ENCODE results near the gene KDELR1. TPM values are rescaled to one million over a fixed set of nuclear protein-coding genes. Genes with fewer than 3 reads are reported as not detected.

KDELR1 gene
- total and polyA plus RNA-seq, 8 donors, result 58.7 to 113 (median 83.3) TPM

DNA sequence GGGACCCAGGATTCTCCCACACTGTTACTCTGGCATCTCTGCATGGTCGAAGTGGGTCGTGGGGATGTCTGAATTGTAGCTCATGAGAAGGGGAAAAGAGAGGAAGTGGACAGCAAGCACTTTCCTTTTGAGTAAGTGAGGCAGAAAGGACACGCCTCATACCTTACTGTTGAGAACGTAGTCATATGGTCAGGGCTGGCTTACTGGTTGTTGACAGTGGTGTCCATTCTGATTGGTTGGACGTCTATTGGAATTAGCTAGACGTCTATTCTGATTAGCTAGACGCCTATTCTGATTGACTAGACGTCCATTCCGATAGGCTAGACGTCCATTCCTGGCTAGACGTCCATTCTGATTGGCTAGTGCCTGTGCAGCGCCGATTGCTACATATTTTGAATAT, 14.5 kb upstream of the KDELR1 start:
- Histone ChIP-seq H3K9me3 (no peaks in the 10 kb centered on the region), H3K4me1 (no peaks in the 10 kb centered on the region), H3K27ac (no peak overlapping the region), H3K4me3 (no peak overlapping the region), H3K27me3 (peaks cover 0 to 5% (median 0%) of the 10 kb centered on the region in 4 donors), H3K36me3 (no peaks in the 10 kb centered on the region)
- TF ChIP-seq, protein P1, sequence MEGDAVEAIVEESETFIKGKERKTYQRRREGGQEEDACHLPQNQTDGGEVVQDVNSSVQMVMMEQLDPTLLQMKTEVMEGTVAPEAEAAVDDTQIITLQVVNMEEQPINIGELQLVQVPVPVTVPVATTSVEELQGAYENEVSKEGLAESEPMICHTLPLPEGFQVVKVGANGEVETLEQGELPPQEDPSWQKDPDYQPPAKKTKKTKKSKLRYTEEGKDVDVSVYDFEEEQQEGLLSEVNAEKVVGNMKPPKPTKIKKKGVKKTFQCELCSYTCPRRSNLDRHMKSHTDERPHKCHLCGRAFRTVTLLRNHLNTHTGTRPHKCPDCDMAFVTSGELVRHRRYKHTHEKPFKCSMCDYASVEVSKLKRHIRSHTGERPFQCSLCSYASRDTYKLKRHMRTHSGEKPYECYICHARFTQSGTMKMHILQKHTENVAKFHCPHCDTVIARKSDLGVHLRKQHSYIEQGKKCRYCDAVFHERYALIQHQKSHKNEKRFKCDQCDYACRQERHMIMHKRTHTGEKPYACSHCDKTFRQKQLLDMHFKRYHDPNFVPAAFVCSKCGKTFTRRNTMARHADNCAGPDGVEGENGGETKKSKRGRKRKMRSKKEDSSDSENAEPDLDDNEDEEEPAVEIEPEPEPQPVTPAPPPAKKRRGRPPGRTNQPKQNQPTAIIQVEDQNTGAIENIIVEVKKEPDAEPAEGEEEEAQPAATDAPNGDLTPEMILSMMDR (IDR thresholded peaks at IDR 0.05), result no peak
- DNase-seq (no peak), FAIRE-seq (no peak), ATAC-seq (no peak)
- intact Hi-C loops (cut with DNase I), result no loop called here
- 62 to 71% methylated on average over 13 of the region's 13 CpGs for WGBS, 2 donors

DNA sequence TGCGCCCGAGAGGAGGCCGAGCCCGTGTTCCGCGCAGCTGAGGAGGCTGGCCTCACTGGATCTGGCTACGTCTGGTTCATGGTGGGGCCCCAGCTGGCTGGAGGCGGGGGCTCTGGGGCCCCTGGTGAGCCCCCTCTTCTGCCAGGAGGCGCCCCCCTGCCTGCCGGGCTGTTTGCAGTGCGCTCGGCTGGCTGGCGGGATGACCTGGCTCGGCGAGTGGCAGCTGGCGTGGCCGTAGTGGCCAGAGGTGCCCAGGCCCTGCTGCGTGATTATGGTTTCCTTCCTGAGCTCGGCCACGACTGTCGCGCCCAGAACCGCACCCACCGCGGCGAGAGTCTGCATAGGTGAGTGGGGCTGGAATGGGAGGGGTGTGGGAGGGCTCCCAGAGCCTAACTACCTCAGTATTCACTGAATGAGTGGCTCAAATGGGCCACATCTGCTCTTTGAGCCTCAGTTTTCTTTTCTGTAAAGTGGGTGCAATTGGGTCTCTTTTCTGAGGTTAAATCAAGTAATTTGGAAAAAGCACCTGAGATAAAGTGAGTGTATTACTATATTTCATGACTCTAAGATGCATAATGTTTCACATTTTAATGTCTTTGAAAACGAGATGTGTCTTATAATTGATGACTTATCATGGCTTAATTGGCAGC, 13.8 kb upstream of the KDELR1 start:
- Histone ChIP-seq H3K4me3 (no peak overlapping the region), H3K4me1 (no peaks in the 10 kb centered on the region), H3K9me3 (no peaks in the 10 kb centered on the region), H3K27ac (no peak overlapping the region), H3K36me3 (no peaks in the 10 kb centered on the region), H3K27me3 (peaks cover 0 to 5% (median 0%) of the 10 kb centered on the region in 4 donors)
- intact Hi-C loops (cut with DNase I), result no loop called here
- WGBS, 2 donors, result 81 to 90% methylated on average over 21 to 27 of the region's 27 CpGs
- TF ChIP-seq, protein P1 (IDR thresholded peaks at IDR 0.05), result no peak
- peak in 1 of 6 donors; percentile 17 for DNase-seq
- no peak for FAIRE-seq
- ATAC-seq, result no peak

DNA sequence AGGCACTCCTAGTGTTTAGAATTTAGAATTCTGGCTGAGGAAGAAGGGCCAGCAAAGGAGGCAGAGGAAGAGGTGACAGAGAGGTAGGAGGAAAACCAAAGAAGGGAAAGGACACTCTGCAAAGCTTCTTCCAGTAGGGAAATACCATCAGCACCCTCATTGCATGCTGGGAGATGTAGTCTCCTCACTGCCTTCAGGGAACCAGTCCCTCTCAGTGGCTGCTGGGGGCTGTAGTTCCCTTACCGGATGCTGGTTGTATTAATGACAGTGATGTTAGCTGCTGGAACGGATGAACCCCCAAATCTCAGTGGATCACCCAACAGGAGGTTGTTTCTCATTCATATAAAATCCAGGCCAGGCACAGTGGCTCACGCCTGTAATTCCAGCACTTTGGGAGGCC, 12.3 kb upstream of the KDELR1 start:
- Histone ChIP-seq H3K27ac (no peak overlapping the region), H3K4me3 (no peak overlapping the region), H3K4me1 (no peaks in the 10 kb centered on the region), H3K9me3 (no peaks in the 10 kb centered on the region), H3K27me3 (peaks cover 0 to 5% (median 0%) of the 10 kb centered on the region in 4 donors), H3K36me3 (no peaks in the 10 kb centered on the region)
- FAIRE-seq (no peak), ATAC-seq (peak in 3 of 4 donors; percentile 45 to 57 (median 57)), DNase-seq (no peak)
- TF ChIP-seq, protein P1 (IDR thresholded peaks at IDR 0.05), result no peak
- intact Hi-C loops (cut with DNase I), result no loop called here
- 54 to 71% methylated on average over 3 of the region's 3 CpGs for WGBS, 2 donors

DNA sequence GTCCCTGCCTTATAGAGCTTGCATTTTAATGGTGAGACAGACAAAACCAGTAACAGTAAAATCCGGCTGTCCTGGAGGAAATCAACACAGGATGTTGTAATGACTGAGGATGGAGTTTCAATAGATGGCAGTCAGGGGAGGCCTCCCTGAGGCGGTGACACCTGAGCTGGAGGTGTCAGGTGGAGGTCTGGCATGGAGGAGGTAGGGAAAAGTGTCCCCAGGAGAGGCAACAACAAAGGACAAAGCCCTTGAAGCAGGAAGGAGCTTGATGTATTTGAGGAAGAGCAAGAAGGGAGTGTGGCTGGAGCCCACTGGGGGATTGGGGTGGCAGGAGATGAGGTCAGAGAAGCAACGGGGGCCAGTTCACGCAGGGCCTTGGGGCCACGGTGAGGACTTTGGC, 9.9 kb upstream of the KDELR1 start:
- DNase-seq (no peak), ATAC-seq (no peak), FAIRE-seq (no peak)
- intact Hi-C loops (cut with DNase I), result no loop called here
- H3K4me1 ChIP-seq, result no peaks in the 10 kb centered on the region
- no peak overlapping the region for H3K27ac ChIP-seq
- WGBS, 2 donors, result 81 to 83% methylated on average over 5 of the region's 5 CpGs
- no peaks in the 10 kb centered on the region for H3K9me3 ChIP-seq
- TF ChIP-seq, protein P1 (IDR thresholded peaks at IDR 0.05), result no peak
- H3K36me3 ChIP-seq, result no peaks in the 10 kb centered on the region
- H3K27me3 ChIP-seq, result peaks cover 0 to 10% (median under 1%) of the 10 kb centered on the region in 4 donors
- no peak overlapping the region for H3K4me3 ChIP-seq

DNA sequence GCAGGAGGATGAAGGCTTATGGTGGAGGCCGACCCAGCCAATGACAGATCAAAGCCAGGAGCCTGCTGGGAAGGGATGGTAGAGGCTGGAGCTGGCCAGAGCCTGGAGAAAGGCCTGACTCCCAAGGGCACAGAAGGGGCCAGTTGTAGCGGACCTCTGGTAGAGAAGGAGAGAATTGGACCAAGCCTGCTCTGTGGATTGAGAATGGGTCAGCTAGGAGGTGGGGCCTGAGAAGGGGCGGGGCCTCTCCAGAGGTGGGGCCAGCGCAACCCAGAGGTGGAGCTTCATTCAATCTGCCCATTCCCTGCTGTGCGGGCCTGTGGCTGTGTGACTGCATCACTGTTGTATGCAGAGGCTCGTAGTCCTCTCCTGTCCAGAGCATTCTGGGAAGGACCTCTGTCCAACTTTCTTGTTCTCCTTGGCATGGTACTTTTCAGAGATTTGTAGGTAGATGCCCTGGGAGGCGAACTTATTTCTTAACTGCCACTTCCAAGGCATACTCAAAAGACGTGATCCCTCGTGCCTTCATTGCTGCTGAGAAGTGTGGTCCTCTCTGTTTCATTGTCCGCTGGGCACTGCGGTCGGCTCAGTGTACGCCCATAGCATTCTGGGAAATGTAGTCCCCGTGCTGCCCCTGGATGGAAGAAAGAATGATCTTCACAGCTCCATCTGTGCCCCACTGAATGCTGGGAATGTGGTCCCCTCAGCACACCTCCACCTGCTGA, 8.8 kb upstream of the KDELR1 start:
- TF ChIP-seq, protein P1 (IDR thresholded peaks at IDR 0.05), result no peak
- DNase-seq (peak in 2 of 6 donors; percentile 46 to 49), ATAC-seq (peak; percentile 27 to 67 (median 56)), FAIRE-seq (no peak)
- Histone ChIP-seq H3K9me3 (no peaks in the 10 kb centered on the region), H3K4me1 (no peaks in the 10 kb centered on the region), H3K27me3 (peaks cover 0 to 8% (median 2%) of the 10 kb centered on the region in 4 donors), H3K36me3 (no peaks in the 10 kb centered on the region), H3K27ac (no peak overlapping the region), H3K4me3 (no peak overlapping the region)
- intact Hi-C loops (cut with DNase I), result no loop called here
- WGBS, 2 donors, result 42 to 54% methylated on average over 14 of the region's 14 CpGs
